ENCODE measurements around the gene SLC25A25.

Gene SLC25A25

GRCh38 chr9:128118971-128119665 is 51.1 kb downstream of the SLC25A25 start:
- no peak for DNase-seq (ENCODE audit: low read depth)
- H3K4me3 ChIP-seq (ENCODE audit: low read depth, low read length), result no peak overlapping the region
- TF ChIP-seq, protein P1, sequence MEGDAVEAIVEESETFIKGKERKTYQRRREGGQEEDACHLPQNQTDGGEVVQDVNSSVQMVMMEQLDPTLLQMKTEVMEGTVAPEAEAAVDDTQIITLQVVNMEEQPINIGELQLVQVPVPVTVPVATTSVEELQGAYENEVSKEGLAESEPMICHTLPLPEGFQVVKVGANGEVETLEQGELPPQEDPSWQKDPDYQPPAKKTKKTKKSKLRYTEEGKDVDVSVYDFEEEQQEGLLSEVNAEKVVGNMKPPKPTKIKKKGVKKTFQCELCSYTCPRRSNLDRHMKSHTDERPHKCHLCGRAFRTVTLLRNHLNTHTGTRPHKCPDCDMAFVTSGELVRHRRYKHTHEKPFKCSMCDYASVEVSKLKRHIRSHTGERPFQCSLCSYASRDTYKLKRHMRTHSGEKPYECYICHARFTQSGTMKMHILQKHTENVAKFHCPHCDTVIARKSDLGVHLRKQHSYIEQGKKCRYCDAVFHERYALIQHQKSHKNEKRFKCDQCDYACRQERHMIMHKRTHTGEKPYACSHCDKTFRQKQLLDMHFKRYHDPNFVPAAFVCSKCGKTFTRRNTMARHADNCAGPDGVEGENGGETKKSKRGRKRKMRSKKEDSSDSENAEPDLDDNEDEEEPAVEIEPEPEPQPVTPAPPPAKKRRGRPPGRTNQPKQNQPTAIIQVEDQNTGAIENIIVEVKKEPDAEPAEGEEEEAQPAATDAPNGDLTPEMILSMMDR (IDR thresholded peaks at IDR 0.05; ENCODE audit: low read depth, low read length, missing control alignments), result no peak

GRCh38 chr9:128120061-128120740 is 52.2 kb downstream of the SLC25A25 start:
- DNase-seq (ENCODE audit: low read depth), result no peak
- TF ChIP-seq, protein P1 (IDR thresholded peaks at IDR 0.05; ENCODE audit: low read depth, low read length, missing control alignments), result no peak

DNA sequence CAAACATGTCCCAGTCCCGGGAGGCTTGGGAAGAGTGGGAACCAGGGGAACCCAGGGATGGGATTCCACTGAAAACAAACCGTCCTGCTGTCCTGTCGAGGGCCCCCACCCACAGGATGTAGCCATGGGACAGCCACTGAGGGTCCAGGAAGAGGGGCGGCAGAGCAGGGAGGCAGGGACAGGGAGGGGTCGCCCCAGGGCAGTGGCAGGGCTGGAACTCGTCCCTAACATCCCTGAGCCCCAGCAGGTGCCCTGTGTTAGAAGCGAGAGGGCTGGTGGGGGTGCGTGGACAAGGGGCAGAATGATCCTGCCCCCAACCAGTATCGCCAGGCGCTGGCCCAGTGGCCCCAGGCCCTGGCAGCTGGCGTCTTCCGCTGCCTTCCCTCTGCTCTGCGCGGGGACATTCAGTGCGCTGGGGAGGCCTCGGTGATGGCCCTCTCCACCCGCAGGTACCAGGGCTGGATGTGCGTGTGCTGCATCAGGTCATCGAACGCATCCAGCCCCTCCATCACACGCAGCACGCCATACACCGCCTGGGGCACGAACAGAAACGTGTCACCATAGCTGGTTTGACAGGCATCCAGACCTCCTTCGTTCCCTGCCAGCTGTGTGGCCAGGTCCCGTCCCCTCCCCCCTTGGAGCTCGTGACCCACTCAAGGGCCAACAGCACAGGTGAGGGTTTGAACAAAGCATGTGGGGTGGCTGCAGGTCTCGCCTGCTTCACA is 52.9 kb downstream of the SLC25A25 start:
- H3K4me3 ChIP-seq (ENCODE audit: low read depth, low read length), result no peak overlapping the region
- TF ChIP-seq, protein P1 (IDR thresholded peaks at IDR 0.05; ENCODE audit: low read depth, low read length, missing control alignments), result no peak
- no peak for DNase-seq (ENCODE audit: low read depth)

More at GRCh38 chr9:128120061-128120740, 52.2 kb downstream of the SLC25A25 start:
- H3K4me3 ChIP-seq (ENCODE audit: low read depth, low read length), result no peak overlapping the region

- H3K4me3 ChIP-seq (ENCODE audit: low read depth, low read length), result no peak overlapping the region
Observed at GRCh38 chr9:128121466-128121810, 53.4 kb downstream of the SLC25A25 start.

GRCh38 chr9:128121924-128122808 is 54.1 kb downstream of the SLC25A25 start:
- H3K4me3 ChIP-seq (ENCODE audit: low read depth, low read length), result no peak overlapping the region
- DNase-seq (ENCODE audit: low read depth), result no peak
- TF ChIP-seq, protein P1 (IDR thresholded peaks at IDR 0.05; ENCODE audit: low read depth, low read length, missing control alignments), result no peak

More at GRCh38 chr9:128121466-128121810, 53.4 kb downstream of the SLC25A25 start:
- DNase-seq (ENCODE audit: low read depth), result no peak
- TF ChIP-seq, protein P1 (IDR thresholded peaks at IDR 0.05; ENCODE audit: low read depth, low read length, missing control alignments), result no peak

- TF ChIP-seq, protein P1 (IDR thresholded peaks at IDR 0.05; ENCODE audit: low read depth, low read length, missing control alignments), result no peak
- no peak overlapping the region for H3K4me3 ChIP-seq (ENCODE audit: low read depth, low read length)
- no peak for DNase-seq (ENCODE audit: low read depth)
Observed at GRCh38 chr9:128122809-128123175, 54.8 kb downstream of the SLC25A25 start.

Measured in GM12864 (cell line).